HG02642 (cell line): ENCODE measurements around the gene METTL3.
"Not testable (repeated sequence)": the region's sequence is repeated elsewhere in the genome, so short reads cannot be mapped to it uniquely, and the experiment has no call there.

Experiments
- ATAC-seq: cut with Tn5 transposase; IDR thresholded peaks from one replicate; pipeline ENCODE4 v1.9.1; 2021; ENCODE audit warnings: mild to moderate bottlenecking; ENCODE audit not compliant: unreplicated experiment, poor library complexity

Gene METTL3

GRCh38 chr14:21510735-21511657 lies at the start of gene METTL3:
METTL3 (minus strand) TSS chr14:21511340; CDS start chr14:21511223, 117 bp downstream.
- ATAC-seq: peak; percentile 97

GRCh38 chr14:21558703-21559170 lies 47.6 kb upstream of the METTL3 start:
- ATAC-seq: no peak

- no peak for ATAC-seq
These were observed 46.2 kb upstream of the METTL3 start for GRCh38 chr14:21557084-21557901.

DNA sequence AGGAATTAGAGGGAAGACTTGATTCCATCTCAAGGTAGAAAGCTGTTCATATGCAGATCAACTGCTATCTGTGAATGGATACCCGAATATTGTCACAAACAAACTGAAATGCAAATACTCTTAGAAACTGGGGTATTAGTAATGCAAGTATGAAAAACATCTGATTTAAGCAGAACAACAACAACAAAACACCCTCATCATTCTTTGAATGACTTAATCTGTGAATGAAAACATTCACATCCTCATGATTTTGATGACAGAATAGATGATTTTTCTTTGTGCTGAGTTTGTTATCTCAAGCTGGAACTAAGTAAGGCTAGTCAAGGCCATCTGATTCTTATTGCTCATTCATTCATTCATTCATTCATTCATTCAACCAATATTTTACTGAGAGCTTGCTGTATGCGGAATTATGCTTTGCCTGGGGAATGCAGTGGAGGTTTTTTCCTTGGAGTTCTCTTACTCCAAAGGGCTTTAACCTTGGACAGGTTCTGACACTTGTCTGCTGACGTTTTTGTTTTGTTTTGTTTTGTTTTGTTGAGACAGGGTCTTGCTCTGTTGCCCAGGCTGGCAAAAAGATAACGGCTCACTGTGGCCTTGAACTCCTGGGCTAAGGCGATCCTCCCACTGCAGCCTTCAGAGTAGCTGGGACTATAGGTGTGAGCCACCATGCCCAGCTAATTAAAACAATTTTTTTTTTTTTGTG lies 45.4 kb upstream of the METTL3 start:
- ATAC-seq: no peak

DNA sequence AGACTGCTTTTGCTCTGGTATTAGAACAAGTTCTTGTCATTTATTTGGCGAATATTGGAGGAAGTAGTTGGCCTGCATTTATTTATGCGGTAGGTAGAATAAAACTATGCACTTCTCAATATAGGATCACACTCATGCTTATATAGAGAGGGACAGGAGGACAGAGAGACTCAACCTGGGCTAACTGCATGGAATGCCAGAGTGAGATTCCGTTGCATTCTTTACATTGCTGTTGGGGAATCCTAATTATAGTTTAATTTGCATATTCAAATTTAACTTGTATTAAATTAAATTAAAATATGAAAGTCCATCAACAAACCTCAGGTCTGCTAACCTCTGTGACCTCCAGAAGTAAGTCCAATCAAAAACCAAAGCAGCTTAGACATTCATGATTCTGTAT lies 42.1 kb upstream of the METTL3 start:
- no peak for ATAC-seq

GRCh38 chr14:21544588-21544987 lies 33.4 kb upstream of the METTL3 start:
- ATAC-seq: not testable (repeated sequence)

DNA sequence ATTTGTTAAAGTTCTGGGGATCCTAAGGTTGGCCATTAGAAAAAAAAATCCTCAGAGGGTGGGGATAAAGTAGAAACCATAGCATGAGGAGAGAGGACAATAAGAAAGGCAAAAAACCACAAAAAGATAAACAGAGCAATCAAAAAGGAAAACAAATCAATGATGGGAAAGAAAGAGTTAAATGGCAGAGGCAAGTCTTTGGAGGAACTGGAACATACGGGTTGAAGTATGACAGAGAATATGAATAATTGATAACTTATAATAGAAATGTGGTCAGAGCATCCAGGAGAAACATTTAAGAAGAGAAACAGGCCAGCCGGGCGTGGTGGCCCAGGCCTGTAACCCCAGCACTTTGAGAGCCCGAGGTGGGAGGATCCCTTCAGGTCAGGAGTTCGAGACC lies 32.8 kb upstream of the METTL3 start:
- no peak for ATAC-seq

DNA sequence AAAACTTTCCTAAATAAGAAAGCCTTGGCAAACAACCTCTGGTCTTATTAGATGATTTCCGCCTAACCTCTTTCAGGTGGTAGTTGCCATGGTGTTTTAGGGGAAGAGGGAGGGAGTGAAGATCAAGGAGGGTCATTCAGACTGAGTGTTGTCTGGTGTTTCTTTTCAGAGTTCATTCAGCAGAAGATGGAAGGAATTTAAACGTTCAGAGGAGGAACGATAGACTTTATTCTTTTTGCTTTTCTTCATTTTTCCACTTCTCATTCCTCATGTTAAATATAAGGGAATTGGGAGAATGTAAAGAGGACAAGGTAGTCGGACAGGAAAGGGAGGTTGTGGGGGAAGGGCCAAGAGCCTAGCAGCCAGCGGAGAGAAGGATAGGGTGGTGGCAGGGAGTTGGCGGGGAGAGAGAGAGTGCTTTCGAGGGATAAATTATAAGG lies 32.4 kb upstream of the METTL3 start:
- no peak for ATAC-seq

- ATAC-seq: no peak
These were observed 30.4 kb upstream of the METTL3 start for GRCh38 chr14:21541413-21542074.

DNA sequence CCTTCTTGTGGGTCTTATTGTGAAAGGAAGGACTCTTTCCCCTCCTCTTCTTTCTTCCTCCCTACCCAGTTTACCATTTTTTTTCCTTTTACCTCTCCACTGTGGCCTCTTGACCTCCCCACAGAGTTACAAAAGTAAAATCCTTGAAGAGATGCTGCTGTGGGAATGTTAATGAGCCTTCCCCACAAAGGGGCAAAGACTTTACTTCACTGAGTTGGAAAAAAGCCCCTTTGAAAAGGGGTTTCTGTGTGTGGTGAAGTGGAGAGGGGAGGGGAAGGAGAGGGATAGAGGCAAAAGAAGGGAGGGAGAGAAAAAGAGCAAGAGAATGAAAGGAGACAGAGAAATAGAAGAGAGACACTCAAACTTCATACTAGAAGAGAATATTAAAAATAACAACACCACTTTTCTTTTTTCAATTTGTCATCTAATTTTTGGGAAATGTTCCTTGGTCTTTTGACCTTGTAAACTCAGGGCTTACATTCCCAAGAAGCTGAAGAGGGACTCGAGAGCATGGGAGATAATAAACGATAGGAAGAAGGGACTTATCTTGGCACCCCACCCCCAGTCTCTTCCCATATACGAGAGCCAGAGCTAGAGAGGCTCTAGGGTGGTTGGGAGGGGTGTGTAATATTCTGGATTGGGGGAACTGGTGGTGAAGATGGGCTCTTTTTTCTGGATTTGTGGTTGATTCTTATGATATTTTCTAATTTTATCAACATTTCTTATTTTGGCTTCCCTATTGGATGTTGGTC lies 28.2 kb upstream of the METTL3 start:
- no peak for ATAC-seq

GRCh38 chr14:21537090-21537424 lies 25.9 kb upstream of the METTL3 start:
- ATAC-seq: no peak

GRCh38 chr14:21536418-21537089 lies 25.4 kb upstream of the METTL3 start:
- ATAC-seq: no peak

GRCh38 chr14:21535545-21536417 lies 24.6 kb upstream of the METTL3 start:
- ATAC-seq: no peak

DNA sequence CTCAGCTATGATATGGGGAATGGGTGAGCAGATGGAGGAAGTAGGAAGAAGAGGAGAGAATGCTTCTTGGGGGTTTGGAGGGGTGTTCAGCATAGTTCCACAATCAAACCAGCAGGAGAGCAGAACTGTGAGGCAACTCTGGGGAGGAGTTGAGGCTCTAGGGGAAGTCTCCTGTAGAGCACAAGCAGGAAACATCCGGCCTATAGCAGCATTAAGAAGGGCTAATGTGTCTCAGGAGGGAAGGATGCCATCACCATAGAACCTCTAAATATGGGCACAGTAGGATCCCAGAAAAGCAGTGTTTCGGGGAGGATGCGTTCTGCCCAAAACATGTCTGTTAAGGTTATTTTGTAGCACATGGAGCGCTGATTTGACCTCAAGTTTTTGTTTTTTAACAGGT lies 23.4 kb upstream of the METTL3 start:
- no peak for ATAC-seq

DNA sequence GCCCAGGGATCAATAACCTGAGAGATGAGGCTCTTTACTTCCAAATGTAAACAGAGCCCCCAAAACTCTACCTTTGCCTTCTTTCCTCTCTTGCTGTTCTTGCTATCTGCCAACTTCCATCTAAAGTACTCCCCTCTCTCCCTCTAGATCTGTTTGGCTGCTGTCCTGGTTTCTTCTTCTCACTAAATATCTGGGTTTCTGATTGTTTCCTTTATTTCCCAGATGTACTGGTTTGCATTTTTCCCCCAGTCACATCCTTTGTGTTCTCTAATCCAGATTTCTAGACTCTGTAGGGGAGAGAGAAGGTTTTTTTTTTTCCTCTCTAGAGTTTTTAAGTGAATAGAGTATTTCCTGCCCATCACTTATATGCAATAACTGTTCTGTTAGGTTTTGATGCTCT lies 22.2 kb upstream of the METTL3 start:
- no peak for ATAC-seq

GRCh38 chr14:21529515-21529914 lies 18.4 kb upstream of the METTL3 start:
- ATAC-seq: no peak

- no peak for ATAC-seq
These were observed 17.5 kb upstream of the METTL3 start for GRCh38 chr14:21528381-21529348.
